Stimulated activated naive CD8-positive, alpha-beta T cell treated with anti-CD3 and anti-CD28 coated beads, Interleukin-15, Interleukin-2, amounts not matched to agents 100 U/mL and 50 U/mL, for 24 hours (primary cell): ENCODE measurements around the gene HOXD1.

Experiments
- ATAC-seq: fragments of 150-1000 bp; cut with Tn5 transposase; one replicate; pipeline ENCODE4 v1.10.0; 2021
- DNase-seq: peaks from one replicate; pipeline ENCODE4 v3.0.0; 2021

The HOXD1 gene

DNA sequence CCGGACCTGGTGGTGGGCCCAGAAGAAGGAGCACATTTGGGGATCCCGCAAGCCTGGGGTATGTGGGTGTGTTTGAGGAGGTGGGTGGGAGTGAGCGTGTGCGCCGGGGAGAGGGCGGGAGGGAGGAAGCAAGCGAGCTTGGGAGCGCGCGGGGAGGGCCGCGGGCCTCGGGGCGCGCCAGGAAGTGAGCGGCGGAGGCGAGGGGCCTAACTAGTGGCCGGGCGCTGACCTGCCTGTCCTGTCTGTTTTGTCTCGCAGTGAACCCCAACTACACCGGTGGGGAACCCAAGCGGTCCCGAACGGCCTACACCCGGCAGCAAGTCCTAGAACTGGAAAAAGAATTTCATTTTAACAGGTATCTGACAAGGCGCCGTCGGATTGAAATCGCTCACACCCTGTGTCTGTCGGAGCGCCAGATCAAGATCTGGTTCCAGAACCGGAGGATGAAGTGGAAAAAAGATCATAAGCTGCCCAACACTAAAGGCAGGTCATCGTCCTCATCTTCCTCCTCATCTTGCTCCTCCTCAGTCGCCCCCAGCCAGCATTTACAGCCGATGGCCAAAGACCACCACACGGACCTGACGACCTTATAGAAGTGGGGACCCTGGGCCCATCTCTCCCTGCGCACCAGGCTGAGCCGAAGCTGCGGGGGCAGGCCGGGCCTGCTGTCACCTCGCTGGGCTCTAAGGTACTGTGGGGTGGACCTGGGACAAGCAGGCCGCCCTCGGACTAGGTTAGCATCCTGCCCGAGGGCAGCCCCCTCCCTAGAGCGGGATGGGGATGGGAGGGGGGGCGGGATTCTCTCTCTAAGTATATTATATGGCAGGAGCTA, 35.9 kb upstream of the HOXD1 start:
- ATAC-seq (no peak), DNase-seq (no peak)

DNA sequence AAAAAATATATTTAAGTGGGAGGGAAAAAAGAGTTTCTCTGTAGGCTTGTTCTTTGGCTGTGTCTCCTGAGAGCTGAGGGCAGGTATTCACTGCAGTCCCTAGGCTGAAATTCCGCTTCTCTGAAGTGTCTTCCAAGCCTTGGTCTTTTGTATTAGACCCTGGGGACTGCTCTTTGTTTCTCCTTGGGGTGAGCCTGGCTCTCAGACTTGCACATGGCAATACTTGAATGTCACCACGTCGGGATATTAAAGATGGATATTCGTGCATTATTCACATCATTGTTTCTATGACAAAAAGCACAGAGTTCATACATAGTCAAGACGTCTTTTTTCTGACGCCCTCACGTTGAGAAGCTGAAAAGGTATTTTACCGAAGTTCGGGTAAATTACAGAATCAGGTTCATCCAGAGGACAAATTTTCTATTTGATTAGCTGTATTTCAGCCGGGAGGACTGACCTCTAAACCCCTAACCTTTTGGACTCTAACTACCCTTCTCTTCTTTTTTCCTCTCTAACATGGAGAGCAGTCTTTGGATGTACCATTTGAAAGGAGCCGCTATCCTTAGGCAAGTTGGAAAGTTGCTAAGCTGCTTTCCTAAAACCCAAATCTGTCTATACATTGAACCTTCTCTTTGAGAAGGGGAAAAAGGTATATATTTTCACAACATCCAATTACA, 33.8 kb upstream of the HOXD1 start:
- DNase-seq (no peak), ATAC-seq (no peak)

DNA sequence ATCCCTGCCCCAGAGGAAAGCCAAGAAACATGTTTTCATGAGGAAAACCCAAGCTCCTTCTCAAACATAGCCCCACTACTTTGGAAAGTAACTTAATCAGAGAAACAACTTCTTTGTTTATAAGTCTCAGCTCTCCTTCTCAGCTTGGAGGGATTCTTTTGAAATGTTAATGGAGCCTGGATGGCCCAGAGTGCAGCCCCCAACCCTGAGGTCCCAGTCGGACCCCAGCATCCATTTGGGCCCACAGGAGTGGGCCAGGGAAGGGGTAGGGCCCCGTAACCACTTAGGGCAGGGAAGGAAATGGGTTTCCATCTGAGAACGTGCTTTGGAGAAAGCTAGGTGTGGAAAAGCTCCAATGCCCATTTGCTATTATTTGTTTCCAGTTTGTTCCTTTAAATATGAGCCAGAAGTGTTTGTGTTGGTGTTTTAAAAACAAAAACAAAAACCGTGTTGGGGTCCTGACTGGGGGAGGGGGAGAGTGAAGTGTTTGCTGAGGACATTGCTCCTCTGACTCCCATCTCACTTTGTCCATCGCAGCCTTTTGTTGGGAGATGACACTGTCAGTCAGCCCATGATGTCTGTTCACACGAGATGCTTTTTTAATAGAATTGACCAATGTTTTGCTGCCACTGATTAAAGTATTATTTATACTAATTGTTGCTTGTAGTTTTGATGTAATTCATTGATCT, 33.0 kb upstream of the HOXD1 start:
- DNase-seq (no peak), ATAC-seq (no peak)

- DNase-seq (no peak), ATAC-seq (no peak)
Observed at GRCh38 chr2:176156301-176156806, 32.1 kb upstream of the HOXD1 start.

GRCh38 chr2:176156807-176157498, 31.5 kb upstream of the HOXD1 start, which contains the start of gene HOXD3:
Gene HOXD3 (plus strand): TSS chr2:176157307. CDS start chr2:176169115, 11,808 bp downstream.
- ATAC-seq (no peak), DNase-seq (no peak)

- DNase-seq (no peak), ATAC-seq (no peak)
Observed at GRCh38 chr2:176157499-176158185, 30.8 kb upstream of the HOXD1 start.

GRCh38 chr2:176158186-176158591, 30.3 kb upstream of the HOXD1 start:
- DNase-seq = no peak
- ATAC-seq = no peak

GRCh38 chr2:176158855-176159662, 29.4 kb upstream of the HOXD1 start:
- ATAC-seq (no peak), DNase-seq (no peak)

GRCh38 chr2:176159663-176160250, 28.7 kb upstream of the HOXD1 start:
- no peak for ATAC-seq
- no peak for DNase-seq

DNA sequence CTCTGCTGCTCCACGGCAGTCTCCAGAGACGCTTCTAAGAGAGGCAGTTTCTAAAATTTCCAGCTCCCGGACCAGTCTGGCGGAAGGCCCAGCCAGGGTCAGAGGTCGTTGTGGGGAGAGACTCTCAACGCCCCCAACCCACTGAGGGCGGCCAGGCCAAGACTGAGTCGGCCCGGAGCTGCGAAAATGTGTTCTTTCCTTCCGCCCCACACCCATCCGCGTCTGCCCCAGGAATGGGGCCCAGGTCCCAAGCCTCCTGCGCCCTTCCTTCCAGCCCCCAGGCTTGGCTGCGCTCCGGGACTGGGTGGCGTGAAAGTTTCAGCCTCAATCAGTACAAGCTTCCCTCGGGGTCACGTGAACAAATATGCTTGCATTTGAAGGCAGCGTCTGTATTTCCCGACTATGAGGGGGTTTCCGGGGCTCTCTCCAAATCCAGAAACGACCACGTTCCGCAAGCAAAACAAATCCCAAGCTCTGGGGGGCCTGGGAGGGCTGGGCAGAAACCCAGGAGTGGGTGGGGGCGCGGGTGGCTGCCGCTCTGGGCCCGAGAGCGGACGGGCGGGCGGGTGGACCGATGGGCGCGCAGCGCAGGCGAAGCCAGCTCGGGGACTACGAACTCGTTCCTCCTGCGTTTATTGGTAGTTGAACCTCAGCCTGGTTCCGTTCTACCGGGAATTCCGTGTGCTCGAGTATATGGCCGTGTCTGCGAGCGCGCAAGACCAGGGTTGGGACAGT, 28.1 kb upstream of the HOXD1 start:
- DNase-seq (no peak), ATAC-seq (no peak)

GRCh38 chr2:176160986-176161824, 27.3 kb upstream of the HOXD1 start:
- DNase-seq (no peak), ATAC-seq (no peak)

DNA sequence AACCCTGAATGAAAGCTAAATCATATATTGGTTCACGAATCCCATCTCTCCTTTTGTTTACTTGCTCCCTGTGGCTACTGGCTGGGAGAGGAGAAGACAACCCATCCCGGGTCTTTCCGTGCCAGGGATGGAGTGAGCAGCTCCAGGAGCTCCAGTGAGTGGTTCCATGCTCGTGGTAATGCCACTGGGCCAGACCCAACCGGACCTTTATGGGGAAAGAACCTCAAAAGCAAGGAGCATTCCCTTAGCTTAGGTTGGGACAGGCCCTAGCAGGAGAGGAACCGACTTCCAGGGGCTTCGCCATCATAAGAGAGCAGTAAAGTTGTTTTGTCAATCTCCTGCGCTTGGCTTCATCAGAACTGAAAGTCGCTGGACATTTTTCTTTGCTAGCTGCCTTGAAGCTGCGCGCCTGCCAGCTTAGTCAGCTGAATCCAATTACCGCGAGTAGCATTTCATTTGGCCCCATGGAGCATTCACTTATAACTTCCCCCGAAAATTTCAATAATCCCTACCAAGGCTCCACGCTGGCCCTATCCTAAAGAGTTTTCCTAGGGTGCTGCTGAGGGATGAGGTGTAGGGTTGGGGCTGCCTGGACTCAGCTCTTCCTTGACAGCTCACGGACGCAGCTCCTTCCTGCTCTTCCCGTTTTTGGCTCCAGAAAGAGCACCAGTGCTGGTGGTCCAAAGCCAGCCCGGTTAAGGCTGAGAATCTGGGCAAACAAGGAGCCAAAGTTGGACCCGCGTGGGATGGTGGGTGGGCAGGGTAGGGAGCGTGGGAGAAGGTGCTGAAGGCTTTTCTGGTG, 26.4 kb upstream of the HOXD1 start:
- ATAC-seq = no peak
- no peak for DNase-seq

DNA sequence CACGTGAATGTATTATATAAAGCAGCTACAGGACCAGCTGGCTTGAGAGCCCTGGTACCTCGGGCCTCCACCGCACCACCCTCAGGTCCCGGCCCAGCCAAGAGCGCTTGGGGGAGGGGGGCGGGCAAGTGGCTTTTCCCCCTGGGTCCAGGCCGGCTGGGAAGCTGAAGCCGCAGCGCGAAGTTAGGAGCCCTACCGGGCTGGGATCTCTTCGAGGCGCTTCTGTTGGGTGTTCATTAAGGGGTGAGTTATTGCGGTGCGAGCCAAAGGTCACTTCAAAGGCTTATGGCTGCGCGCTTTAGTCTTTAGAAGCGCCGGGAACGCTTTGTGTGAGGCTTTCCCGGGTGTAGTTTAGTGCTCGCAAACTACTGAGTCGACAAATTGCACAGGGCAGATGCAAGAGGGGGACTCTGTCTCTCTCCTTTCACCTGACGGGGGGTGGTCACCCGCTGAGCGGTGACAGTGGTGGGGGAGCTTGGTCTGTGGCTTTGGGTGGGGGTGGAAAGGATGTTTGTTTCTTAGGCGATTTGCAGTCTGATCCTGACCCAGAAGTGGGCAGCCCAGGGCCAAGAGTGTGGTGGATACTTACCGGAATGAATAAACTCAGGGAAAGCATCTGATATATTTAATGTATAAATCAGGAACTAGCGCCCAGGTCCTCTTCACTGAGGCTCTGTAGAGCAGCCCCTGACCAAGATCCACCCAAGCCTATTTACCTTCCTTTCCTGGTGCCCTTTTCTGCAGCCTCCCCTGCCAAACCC, 25.4 kb upstream of the HOXD1 start:
- DNase-seq = no peak

GRCh38 chr2:176163672-176164056, 24.8 kb upstream of the HOXD1 start:
- no peak for DNase-seq

More for the DNA sequence above, 25.4 kb upstream of the HOXD1 start:
- no peak for ATAC-seq

DNA sequence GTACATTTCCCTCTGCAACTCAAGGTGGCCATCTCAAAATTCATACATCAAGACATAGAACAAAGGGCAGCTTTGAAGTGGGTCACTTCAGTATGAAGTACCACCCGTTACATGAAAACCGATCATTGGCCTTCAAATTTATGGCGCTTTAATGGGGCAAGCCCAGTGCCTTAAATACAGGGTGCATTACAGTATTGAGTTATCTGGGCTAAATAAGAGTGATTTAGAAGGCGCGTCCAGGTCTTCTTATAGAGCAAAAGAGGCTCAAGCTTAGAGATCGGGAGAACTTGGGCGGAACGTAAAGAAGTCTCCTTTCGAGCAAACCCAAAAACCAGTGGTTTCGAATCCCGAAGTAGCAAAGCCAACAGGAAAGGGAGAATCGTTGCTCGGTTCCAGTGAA, 24.3 kb upstream of the HOXD1 start:
- DNase-seq = no peak
- ATAC-seq = no peak

More at GRCh38 chr2:176163672-176164056, 24.8 kb upstream of the HOXD1 start:
- ATAC-seq = no peak

DNA sequence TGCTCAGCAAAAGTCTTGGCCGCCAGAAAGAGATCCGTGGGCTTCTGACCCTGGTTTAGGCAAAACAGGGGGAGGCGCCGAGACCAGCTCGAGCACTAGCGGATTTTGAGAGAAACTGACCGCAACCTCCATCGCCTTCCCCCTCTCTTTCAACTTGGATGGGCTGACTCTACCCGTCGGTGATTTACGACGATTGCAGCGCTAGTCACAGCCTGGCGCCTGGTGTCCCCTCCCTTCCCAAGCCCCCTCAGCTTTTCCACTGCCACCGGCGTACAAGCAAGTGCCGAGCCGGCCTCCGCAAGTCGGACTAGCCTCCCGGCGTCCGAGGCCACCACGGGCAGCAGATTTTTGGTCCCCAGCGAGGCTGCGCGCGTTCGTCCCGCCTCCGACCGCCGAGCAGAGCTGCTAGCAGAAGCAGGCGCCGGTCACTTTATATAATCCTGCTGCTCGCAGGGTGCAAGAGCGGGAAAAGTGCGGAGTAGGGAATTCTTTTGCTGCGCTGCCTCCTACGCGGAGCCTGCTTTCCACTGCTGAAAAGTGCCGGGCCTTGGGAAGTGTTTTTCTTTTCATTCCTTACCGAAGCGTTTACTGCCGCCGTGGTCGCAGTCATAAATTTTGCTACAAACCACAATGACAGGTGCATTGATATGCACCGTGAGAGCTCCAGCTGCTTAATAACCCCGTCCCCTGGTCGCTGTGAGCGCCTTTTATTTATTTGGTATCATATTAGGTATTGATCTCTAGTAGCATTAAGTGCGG, 23.7 kb upstream of the HOXD1 start:
- no peak for DNase-seq

More for the DNA sequence above, 23.7 kb upstream of the HOXD1 start:
- ATAC-seq = no peak
